SU-DHL-6 (cell line): Measurements from ENCODE around the gene COL6A2.
"Not testable (repeated sequence)": the region's sequence is repeated elsewhere in the genome, so short reads cannot be mapped to it uniquely, and the experiment has no call there.

Experiments
- H2AFZ ChIP-seq: fragments of 200-600 bp; sonication (generic); 2 replicates; pipeline ENCODE4 v1.6.1; 2014; ENCODE audit warnings: low read depth, mild to moderate bottlenecking, moderate library complexity, mixed read lengths, antibody characterized with exemption, low read length; ENCODE audit not compliant: severe bottlenecking
- H3F3A ChIP-seq: fragments of 200-600 bp; shearing (Covaris generic); 2 replicates; pipeline ENCODE4 v1.6.0; 2016; ENCODE audit warnings: antibody characterized with exemption, mild to moderate bottlenecking; ENCODE audit not compliant: insufficient read depth
- H3K27ac ChIP-seq: fragments of 200-600 bp; sonication (generic); 2 replicates; pipeline ENCODE4 v1.5.1; 2016; ENCODE audit warnings: low read depth, mild to moderate bottlenecking, low read length, moderate library complexity, mixed read lengths
- H3K27me3 ChIP-seq: fragments of 200-600 bp; sonication (generic), shearing (Covaris generic); 2 replicates; pipeline ENCODE4 v1.6.0; 2014; ENCODE audit warnings: mild to moderate bottlenecking, low read length
- H3K36me3 ChIP-seq: fragments of 200-600 bp; sonication (generic); 2 replicates; pipeline ENCODE4 v1.6.1; 2014; ENCODE audit warnings: mild to moderate bottlenecking, low read length, mixed read lengths
- H3K4me2 ChIP-seq: fragments of 300-600, 200-600 bp; shearing (Covaris generic), sonication (generic); 2 replicates; pipeline ENCODE4 v1.6.0; 2014; ENCODE audit warnings: low read length, low read depth, mild to moderate bottlenecking; ENCODE audit not compliant: poor library complexity, severe bottlenecking
- H3K4me3 ChIP-seq: fragments of 200-600 bp; sonication (generic); 2 replicates; pipeline ENCODE4 v1.5.1; 2014; ENCODE audit warnings: antibody characterized with exemption, low read length, mild to moderate bottlenecking, mixed read lengths; ENCODE audit not compliant: insufficient read depth, poor library complexity, severe bottlenecking
- H3K79me2 ChIP-seq: fragments of 200-600 bp; sonication (generic); 2 replicates; pipeline ENCODE4 v1.6.1; 2014; ENCODE audit warnings: mild to moderate bottlenecking, low read length, moderate library complexity; ENCODE audit not compliant: insufficient read depth
- H3K9ac ChIP-seq: fragments of 200-600 bp; sonication (generic); 2 replicates; pipeline ENCODE4 v1.7.0; 2014; ENCODE audit warnings: mild to moderate bottlenecking, low read length
- H3K9me2 ChIP-seq: fragments of 200-600 bp; sonication (generic); replicated peaks from 2 replicates; pipeline ENCODE4 v1.6.1; 2014; ENCODE audit warnings: low read length; ENCODE audit not compliant: insufficient read depth
- H3K9me3 ChIP-seq: fragments of 200-600 bp; sonication (generic); 2 replicates; pipeline ENCODE4 v1.6.1; 2014; ENCODE audit warnings: low read length, mixed read lengths; ENCODE audit not compliant: insufficient read depth
- H4K20me1 ChIP-seq: fragments of 200-600 bp; sonication (generic); 2 replicates; pipeline ENCODE4 v1.6.1; 2014; ENCODE audit warnings: low read depth, mild to moderate bottlenecking, antibody characterized with exemption, low read length, moderate library complexity, mixed read lengths
- EZH2phosphoT487 ChIP-seq: fragments of 200-600 bp; sonication (generic), shearing (Covaris generic); conservative IDR thresholded peaks from 2 replicates; pipeline ENCODE4 v1.6.1; 2018; ENCODE audit warnings: mild to moderate bottlenecking, antibody characterized with exemption, low read length, moderate library complexity, mixed read lengths
- TF ChIP-seq, protein P1 (sequence below): fragments of 200-600 bp; sonication (generic); IDR thresholded peaks from one replicate; pipeline ENCODE4 v1.5.1; 2017; ENCODE audit warnings: antibody characterized with exemption, mild to moderate bottlenecking, low read length, moderate library complexity; ENCODE audit not compliant: insufficient read depth, poor library complexity, severe bottlenecking

Gene COL6A2

DNA sequence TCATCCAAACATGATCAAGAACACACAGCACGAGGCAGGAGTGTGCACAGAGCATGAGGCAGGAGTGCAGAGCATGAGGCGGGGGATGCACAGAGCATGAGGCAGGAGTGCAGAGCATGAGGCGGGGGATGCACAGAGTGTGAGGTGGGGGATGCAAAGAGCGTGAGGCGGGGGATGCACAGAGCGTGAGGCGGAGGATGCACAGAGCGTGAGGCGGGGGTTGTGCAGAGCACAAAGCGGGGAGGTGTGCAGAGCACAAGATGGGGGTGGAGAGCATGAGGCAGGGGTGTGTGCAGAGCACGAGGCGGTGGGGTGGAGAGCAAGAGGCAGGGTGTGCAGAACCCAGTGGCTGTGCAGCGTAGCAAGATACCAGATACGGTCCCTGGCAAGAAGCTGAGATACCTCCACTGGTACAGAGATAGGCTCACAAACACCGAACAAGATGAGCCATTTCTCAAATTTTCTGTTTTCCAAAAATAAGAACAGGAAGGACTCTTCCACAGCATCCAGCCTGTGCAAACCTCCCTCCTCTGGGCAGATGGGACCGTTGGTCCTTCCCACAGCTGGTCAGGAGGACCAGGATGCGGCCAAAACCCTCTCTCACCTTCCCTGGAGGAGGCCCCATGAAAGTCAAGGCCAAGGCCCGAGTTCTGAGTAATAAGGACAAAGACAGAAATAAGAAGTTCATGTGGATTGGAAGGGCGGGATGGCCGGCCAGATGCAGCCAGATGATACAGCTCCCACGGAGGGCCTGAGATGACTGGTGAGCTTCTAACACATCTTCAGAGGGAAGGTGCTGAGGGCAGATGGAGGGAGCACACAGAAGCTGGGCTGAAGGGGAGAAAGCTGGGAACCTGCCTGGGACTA, 74.3 kb downstream of the COL6A2 start:
- Histone ChIP-seq H3K9ac (no peak overlapping the region), H3K9me2 (no peaks in the 10 kb centered on the region), H3K27me3 (no peaks in the 10 kb centered on the region), H4K20me1 (peaks cover 4% of the 10 kb centered on the region; the same call in 1 of the 2 replicates), H3K4me2 (no peak overlapping the region), H3K36me3 (no peaks in the 10 kb centered on the region), H3K79me2 (0 out of 2 replicates have a peak, but pooled peaks cover 4% of the 10 kb centered on the region), H3K9me3 (no peaks in the 10 kb centered on the region), H3F3A (no peaks in the 10 kb centered on the region), H3K27ac (no peak overlapping the region), H3K4me3 (no peak overlapping the region), H2AFZ (no peak overlapping the region)
- TF ChIP-seq, protein P1, sequence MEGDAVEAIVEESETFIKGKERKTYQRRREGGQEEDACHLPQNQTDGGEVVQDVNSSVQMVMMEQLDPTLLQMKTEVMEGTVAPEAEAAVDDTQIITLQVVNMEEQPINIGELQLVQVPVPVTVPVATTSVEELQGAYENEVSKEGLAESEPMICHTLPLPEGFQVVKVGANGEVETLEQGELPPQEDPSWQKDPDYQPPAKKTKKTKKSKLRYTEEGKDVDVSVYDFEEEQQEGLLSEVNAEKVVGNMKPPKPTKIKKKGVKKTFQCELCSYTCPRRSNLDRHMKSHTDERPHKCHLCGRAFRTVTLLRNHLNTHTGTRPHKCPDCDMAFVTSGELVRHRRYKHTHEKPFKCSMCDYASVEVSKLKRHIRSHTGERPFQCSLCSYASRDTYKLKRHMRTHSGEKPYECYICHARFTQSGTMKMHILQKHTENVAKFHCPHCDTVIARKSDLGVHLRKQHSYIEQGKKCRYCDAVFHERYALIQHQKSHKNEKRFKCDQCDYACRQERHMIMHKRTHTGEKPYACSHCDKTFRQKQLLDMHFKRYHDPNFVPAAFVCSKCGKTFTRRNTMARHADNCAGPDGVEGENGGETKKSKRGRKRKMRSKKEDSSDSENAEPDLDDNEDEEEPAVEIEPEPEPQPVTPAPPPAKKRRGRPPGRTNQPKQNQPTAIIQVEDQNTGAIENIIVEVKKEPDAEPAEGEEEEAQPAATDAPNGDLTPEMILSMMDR, result no peak
- no peak for TF ChIP-seq EZH2phosphoT487

DNA sequence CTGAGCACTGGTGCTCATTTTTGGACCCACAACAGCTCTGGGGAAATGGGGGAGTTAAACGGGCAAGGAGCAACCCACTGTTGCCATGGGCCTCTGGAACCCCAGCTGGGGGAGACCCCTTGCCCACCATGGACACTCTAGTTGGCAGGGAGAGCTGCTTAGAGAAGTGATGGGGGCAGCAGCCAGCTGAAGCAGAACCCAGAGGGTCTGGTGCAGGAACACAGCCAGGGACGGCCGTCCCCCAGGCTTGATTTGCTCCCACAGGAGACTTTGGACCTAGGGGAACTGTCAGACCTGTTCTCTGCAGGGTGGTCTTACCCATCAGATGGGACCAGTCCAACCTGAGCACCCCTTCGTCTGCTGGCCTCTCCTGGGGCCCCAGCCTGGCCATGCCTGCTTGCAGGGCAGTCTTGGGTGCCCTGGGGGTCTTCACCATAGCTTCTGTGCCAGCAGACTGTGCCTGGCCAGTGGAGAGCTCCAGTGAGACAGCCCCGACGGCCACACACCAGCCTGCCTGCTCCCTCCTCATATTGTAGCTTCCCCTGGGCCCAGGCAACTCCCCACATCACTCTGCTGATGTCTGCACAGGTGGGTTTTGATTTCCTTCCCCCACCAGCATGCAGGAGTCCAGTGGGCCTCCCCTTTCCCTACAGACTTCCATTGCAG, 75.1 kb downstream of the COL6A2 start:
- no peak overlapping the region for H3K27ac ChIP-seq

DNA sequence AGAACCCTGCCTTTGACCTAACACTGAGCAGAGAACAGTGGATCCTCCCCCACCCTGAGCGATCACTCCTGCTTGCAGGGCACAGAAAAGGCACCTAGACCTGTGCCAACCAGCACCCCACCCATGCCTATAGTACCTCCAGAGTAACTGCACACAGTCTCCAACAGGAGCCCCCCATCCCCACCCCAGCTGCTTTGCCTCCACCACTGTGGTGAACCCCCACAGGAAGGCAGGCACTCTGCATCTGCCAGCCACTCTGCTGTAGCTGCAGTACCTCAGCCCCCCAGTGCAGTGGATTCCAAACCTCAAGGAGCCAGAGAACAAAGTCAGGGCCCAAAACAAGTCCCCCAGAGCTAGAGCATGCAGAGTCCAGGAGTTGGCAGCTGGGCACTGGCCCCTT, 75.7 kb downstream of the COL6A2 start:
- H4K20me1 ChIP-seq, result peaks cover 4% of the 10 kb centered on the region; the same call in 1 of the 2 replicates
- no peaks in the 10 kb centered on the region for H3K36me3 ChIP-seq
- no peaks in the 10 kb centered on the region for H3K27me3 ChIP-seq
- H3K9ac ChIP-seq, result no peak overlapping the region
- H3K4me2 ChIP-seq, result no peak overlapping the region
- H3F3A ChIP-seq, result no peaks in the 10 kb centered on the region
- H3K9me3 ChIP-seq, result no peaks in the 10 kb centered on the region
- no peak overlapping the region for H3K27ac ChIP-seq
- no peak overlapping the region for H3K4me3 ChIP-seq
- no peak overlapping the region for H2AFZ ChIP-seq
- TF ChIP-seq EZH2phosphoT487, result no peak
- TF ChIP-seq, protein P1, result no peak
- H3K9me2 ChIP-seq, result no peaks in the 10 kb centered on the region
- 0 out of 2 replicates have a peak, but pooled peaks cover 4% of the 10 kb centered on the region for H3K79me2 ChIP-seq

More for the DNA sequence above, 75.1 kb downstream of the COL6A2 start:
- Histone ChIP-seq H3K4me2 (no peak overlapping the region), H4K20me1 (peaks cover 4% of the 10 kb centered on the region; the same call in 1 of the 2 replicates), H3K79me2 (0 out of 2 replicates have a peak, but pooled peaks cover 4% of the 10 kb centered on the region), H3K9me2 (no peaks in the 10 kb centered on the region), H2AFZ (no peak overlapping the region), H3K27me3 (no peaks in the 10 kb centered on the region), H3K9me3 (no peaks in the 10 kb centered on the region), H3K4me3 (no peak overlapping the region), H3K9ac (no peak overlapping the region), H3F3A (no peaks in the 10 kb centered on the region), H3K36me3 (no peaks in the 10 kb centered on the region)
- TF ChIP-seq, protein P1, result no peak
- TF ChIP-seq EZH2phosphoT487, result no peak

DNA sequence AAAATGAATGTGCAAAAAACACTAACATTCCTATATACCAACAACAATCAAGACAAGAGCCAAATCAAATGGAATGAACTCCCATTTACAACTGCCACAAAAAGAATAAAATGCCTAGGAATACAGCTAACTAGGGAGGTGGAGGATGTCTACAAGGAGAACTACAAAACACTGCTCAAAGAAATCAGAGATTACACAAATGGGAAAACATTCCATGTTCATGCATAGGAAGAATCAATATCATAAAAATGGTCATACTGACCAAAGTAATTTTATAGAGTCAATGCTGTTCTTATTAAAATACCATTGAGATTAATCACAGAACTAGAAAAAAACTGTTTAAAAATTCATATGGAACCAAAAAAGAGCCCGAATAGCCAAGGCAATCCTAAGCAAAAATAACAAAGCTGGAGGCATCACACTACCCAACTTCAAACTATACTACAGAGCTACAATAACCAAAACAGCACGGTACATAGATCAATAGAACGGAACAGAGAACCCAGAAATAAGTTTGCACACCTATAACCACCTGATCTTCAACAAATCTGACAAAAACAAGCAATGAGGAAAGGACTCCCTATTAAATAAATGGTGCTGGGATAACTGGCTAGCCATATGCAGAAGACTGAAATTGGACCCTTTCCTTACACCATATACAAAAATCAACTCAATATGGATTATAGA, 78.7 kb downstream of the COL6A2 start:
- not testable (repeated sequence) for H3K9ac ChIP-seq, H3K79me2 ChIP-seq, H2AFZ ChIP-seq

More for the DNA sequence above, 78.7 kb downstream of the COL6A2 start:
- H3K36me3 ChIP-seq, H3K27me3 ChIP-seq, H3F3A ChIP-seq, H3K27ac ChIP-seq, H4K20me1 ChIP-seq, H3K4me3 ChIP-seq, H3K9me2 ChIP-seq, H3K9me3 ChIP-seq, H3K4me2 ChIP-seq: not testable (repeated sequence)
